Eye (tissue), 1 donor: ENCODE measurements around the gene SSTR1.

Experiments
- DNase-seq: peaks from one replicate; pipeline ENCODE4 v3.0.0-alpha.2; 2015

Gene SSTR1

GRCh38 chr14:38243696-38244240 is 36.1 kb downstream of the SSTR1 start:
- no peak for DNase-seq

GRCh38 chr14:38248321-38249028 is 40.8 kb downstream of the SSTR1 start:
- no peak for DNase-seq

- no peak for DNase-seq
Measured at GRCh38 chr14:38250331-38250730, 42.6 kb downstream of the SSTR1 start.

GRCh38 chr14:38252066-38252710 is 44.5 kb downstream of the SSTR1 start:
- no peak for DNase-seq

- no peak for DNase-seq
Measured at GRCh38 chr14:38253676-38254075, 46.0 kb downstream of the SSTR1 start.

GRCh38 chr14:38254571-38255407 is 47.1 kb downstream of the SSTR1 start:
- DNase-seq = no peak

- no peak for DNase-seq
Measured at GRCh38 chr14:38255408-38255672, 47.6 kb downstream of the SSTR1 start.

- peak; percentile 77 for DNase-seq
Measured at GRCh38 chr14:38255673-38256532, 48.2 kb downstream of the SSTR1 start, which contains the start of gene CLEC14A. Gene CLEC14A, minus strand, starts transcription at chr14:38256093. Its CDS starts 71 bp downstream, at chr14:38256022.

- no peak for DNase-seq
Measured at GRCh38 chr14:38256533-38256840, 48.8 kb downstream of the SSTR1 start.

GRCh38 chr14:38257507-38257906 is 49.8 kb downstream of the SSTR1 start:
- DNase-seq = no peak

- DNase-seq = no peak
Measured at GRCh38 chr14:38261620-38262019, 53.9 kb downstream of the SSTR1 start.
